Retinal pigment epithelial cell (primary cell): ENCODE data around the gene PCNX2.

Experiments
- DNase-seq: peaks from one replicate; pipeline ENCODE4 v3.0.0-alpha.2; 2010; ENCODE audit warnings: low read depth
- H3K4me3 ChIP-seq: 2 replicates; pipeline ENCODE4 v1.5.1; 2011; ENCODE audit warnings: mild to moderate bottlenecking, low read length, control low read depth, moderate library complexity
- TF ChIP-seq, protein P1 (sequence below): conservative IDR thresholded peaks from 2 replicates; pipeline ENCODE4 v1.5.1; 2011; ENCODE audit warnings: low read depth, low read length, control low read depth, inconsistent platforms

PCNX2 gene

DNA sequence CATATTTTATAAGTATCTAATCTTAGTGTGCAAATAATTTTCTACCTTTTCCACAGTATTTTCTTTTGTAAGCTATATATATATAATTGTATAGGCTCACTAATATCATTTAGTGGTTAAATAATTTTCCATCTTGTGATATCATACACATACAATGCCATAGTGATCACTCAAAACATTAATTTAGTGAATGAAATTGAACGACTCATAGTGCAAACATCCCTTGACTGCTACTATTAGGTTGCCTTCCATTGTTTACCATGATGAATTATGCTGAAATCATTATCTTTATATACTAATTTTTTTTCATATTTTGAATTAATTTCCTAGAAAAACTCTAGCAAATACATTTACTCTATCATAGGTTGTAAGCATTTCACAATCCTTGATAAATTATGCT is 127.1 kb downstream of the PCNX2 start:
- TF ChIP-seq, protein P1, sequence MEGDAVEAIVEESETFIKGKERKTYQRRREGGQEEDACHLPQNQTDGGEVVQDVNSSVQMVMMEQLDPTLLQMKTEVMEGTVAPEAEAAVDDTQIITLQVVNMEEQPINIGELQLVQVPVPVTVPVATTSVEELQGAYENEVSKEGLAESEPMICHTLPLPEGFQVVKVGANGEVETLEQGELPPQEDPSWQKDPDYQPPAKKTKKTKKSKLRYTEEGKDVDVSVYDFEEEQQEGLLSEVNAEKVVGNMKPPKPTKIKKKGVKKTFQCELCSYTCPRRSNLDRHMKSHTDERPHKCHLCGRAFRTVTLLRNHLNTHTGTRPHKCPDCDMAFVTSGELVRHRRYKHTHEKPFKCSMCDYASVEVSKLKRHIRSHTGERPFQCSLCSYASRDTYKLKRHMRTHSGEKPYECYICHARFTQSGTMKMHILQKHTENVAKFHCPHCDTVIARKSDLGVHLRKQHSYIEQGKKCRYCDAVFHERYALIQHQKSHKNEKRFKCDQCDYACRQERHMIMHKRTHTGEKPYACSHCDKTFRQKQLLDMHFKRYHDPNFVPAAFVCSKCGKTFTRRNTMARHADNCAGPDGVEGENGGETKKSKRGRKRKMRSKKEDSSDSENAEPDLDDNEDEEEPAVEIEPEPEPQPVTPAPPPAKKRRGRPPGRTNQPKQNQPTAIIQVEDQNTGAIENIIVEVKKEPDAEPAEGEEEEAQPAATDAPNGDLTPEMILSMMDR, result no peak
- H3K4me3 ChIP-seq, result no peak overlapping the region
- DNase-seq, result no peak

DNA sequence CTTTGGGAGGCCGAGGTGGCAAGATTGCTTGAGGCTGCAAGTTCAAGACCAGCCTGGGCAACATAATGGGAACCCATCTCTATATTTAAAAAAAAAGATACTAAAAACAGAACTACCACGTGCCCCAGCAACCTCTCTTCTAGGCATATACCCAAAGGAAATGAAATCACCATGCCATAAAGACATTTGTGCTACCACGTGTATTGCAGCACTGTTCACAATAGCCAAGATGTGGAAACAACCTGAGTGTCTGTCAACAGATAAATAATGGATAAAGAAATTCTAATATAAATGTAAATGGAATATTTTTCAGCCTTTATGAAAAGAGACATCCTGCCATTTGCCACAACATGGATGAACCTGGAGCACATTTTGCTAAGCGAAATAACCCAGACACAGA is 128.6 kb downstream of the PCNX2 start:
- DNase-seq, result no peak
- TF ChIP-seq, protein P1, result no peak
- H3K4me3 ChIP-seq, result no peak overlapping the region

DNA sequence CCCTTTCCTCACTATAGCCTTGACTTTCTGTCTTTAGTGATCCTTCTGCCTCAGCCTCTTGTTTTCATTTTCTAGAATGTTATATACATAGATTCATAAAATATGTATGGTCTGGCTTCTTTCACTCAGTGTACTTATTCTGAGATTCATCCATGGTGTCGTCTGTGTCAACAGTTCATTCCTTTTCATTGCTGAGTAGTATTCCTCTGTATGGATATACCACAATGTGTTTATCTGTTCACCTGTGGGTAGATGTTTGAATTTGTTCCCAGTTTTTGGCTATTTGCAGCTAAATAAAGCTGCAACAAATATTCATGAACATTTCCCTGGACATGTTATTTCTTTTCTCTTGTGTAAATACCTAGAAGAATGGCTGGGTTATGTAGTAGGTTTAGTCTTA is 131.8 kb downstream of the PCNX2 start:
- no peak overlapping the region for H3K4me3 ChIP-seq
- no peak for DNase-seq
- TF ChIP-seq, protein P1, result no peak

DNA sequence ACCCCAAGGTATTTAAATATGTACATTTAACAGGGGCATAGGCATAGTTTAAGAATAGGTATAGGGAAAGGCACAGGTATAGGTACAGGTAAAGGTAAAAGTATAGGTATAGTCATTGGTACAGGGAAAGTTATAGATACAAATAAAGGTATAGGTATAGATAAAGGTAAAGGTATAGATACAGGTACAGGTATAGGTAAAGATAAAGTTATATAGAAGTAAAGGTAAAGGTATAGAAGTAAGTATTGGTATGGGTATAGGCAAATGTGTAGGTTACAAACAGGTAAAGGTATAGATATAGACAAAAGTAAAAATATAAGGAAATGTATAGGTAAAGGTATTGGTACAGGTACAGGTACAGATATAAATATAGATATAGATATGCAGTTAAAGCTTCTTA is 137.2 kb downstream of the PCNX2 start:
- no peak for DNase-seq
- H3K4me3 ChIP-seq, result no peak overlapping the region
- TF ChIP-seq, protein P1, result no peak

DNA sequence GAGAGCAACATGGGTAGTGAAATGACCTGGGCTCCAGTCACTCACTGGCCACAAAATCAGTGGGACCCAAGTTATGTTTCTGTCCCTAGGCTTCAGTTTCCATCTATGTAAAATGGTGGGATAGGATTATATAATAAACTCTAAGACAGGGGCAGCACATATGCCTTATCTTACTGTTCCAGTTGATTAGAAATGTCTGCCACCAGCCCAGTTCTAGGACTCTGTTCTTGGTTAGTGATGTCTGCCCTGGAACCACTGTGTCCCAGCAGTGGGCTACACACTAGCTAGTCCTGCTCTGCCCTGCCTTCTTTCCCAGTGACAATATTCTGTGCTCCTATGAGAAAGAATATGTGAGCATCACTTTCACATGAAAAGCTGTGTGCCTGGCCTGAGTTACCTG is 138.3 kb downstream of the PCNX2 start:
- no peak for DNase-seq
- H3K4me3 ChIP-seq, result no peak overlapping the region
- TF ChIP-seq, protein P1, result no peak

DNA sequence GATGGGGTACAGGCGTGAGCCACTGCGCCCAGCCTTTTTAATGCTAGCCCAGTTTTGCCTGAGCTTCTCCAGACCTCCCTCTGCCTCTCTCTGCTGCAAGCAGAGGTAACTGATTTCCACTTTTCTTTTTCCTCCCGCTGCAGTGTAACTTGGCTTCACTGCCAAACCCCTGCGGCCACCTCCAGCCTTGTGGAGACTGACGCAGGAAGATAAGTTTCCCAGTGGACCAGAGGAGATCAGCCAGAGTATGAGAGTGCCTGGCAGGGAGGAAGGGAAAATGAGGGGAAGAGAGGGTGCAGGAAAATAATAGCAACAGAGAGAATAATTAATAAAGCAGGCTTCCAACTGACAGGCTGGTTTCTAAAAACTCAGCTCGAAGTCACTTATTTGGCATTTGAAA is 143.7 kb downstream of the PCNX2 start:
- no peak overlapping the region for H3K4me3 ChIP-seq
- TF ChIP-seq, protein P1, result no peak
- no peak for DNase-seq

DNA sequence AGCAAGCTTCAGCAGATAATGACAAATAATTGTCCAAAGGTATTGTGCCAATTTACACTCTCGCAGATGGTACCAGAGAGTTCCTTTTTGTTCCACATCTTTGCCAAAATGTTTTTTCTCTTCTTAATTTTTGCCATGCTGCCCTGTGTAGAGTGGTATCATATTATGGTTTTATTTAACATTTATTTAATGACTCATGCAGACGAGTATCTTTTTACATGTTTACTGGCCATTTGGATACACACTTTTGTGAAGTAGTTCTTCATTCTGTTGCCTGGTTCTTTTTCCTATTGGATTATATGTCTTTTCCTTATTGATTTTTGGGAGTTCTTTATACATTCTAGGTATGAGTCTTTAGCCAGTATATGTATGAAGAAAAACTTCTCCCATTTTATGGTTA is 151.1 kb downstream of the PCNX2 start:
- DNase-seq, result no peak
- TF ChIP-seq, protein P1, result no peak
- no peak overlapping the region for H3K4me3 ChIP-seq
